Measurements from ENCODE around the gene NMNAT1. TPM values are rescaled to one million over a fixed set of nuclear protein-coding genes. Genes with fewer than 3 reads are reported as not detected.

NMNAT1 gene
- total RNA-seq = 1 to 10 TPM; 4.6 to 4.7 TPM

DNA sequence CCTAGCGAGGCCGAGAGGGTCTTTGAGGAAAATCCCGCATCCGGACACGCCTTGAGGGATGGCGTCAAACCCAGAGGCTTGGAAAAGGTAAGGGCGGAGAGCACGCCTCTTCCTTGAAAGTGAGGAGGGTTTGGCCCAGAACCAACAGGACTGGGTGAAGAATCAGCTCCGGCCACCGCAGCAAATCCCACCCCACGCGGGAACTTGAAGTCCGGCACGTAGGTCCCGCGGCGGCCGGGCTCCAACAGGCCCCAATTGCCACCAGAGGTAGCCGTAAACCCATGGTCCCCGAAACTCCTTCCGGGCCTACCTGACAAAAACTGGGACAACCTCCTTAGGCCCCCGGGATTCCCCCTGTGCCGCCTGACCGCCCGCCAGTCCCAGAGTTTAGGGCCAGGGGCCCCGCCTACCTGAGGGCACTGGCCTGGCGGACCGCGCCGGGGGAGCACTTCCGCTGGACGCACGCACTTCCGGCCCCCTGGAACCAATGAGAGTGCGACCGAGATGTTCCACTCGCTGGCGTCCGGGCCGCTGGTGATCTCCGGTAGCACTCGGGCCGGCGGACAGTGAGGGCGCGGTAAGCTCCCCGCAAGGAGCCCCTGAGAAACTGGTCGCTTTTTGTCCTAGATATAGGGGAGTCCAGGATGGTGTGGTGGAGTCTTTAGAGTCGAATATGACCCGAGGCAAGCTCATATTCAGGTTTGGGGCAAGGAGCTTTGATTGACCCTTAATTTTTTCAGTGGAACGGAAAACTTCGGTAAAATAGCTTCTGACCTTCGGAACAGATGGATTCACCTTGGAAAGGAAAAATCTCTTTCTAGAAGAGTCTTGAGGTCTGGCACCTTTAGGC, at the start of gene NMNAT1, which contains the start of gene LZIC:
Gene NMNAT1 (plus strand): TSS at position 537 of the 850 bp plus-strand sequence. CDS start 28,599 bp downstream, outside the sequence.
Gene LZIC (minus strand): TSS at position 453 of the 850 bp plus-strand sequence. CDS start 6,772 bp downstream, outside the sequence.
- Histone ChIP-seq H3K27ac (peak within 1 kb of the TSS; percentile 72 to 74), H3K4me1 (ENCODE audit: control insufficient read depth in 1 of 2, low read depth in 2 of 2) (peaks cover 16 to 25% of the 10 kb centered on the region in 2 donors), H3K9me3 (no peaks in the 10 kb centered on the region), H3K27me3 (replicated peaks; ENCODE audit: insufficient read depth) (no peaks in the 10 kb centered on the region), H3K36me3 (peaks cover 3% of the 10 kb centered on the region), H3K4me3 (peak within 1 kb of the TSS; percentile 91)
- ATAC-seq (ENCODE audit: insufficient number of reproducible peaks, low FRiP score, low read depth) (peak; percentile 85), DNase-seq (ENCODE audit: low spot score) (peak; percentile 63)
- no peak for TF ChIP-seq CTCF (IDR thresholded peaks at IDR 0.05)

DNA sequence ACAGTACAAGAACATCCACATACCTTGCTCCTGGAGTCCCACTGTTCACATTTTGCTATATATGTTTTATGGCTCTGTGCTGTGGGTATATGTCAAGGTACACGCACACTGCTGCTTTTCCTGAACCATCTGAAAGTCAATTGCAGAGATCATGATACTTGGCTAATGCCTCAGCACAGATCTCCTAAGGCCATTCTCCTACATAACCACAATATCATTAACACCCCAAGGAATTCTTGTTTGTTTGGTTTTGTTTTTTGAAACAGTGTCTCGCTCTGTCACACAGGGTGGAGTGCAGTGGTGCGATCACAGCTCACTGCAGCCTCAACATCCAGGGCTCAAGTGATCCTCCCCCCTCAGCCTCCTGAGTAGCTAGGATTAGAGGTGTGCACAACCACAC, 49.2 kb upstream of the NMNAT1 start:
- Histone ChIP-seq H3K36me3 (no peaks in the 10 kb centered on the region), H3K4me1 (ENCODE audit: control insufficient read depth in 1 of 2, low read depth in 2 of 2) (peaks cover 5 to 11% of the 10 kb centered on the region in 2 donors), H3K4me3 (no peak overlapping the region), H3K27me3 (replicated peaks; ENCODE audit: insufficient read depth) (no peaks in the 10 kb centered on the region), H3K27ac (no peak overlapping the region), H3K9me3 (no peaks in the 10 kb centered on the region)
- ATAC-seq (ENCODE audit: insufficient number of reproducible peaks, low FRiP score, low read depth) (no peak), DNase-seq (ENCODE audit: low spot score) (no peak)
- no peak for TF ChIP-seq CTCF (IDR thresholded peaks at IDR 0.05)

DNA sequence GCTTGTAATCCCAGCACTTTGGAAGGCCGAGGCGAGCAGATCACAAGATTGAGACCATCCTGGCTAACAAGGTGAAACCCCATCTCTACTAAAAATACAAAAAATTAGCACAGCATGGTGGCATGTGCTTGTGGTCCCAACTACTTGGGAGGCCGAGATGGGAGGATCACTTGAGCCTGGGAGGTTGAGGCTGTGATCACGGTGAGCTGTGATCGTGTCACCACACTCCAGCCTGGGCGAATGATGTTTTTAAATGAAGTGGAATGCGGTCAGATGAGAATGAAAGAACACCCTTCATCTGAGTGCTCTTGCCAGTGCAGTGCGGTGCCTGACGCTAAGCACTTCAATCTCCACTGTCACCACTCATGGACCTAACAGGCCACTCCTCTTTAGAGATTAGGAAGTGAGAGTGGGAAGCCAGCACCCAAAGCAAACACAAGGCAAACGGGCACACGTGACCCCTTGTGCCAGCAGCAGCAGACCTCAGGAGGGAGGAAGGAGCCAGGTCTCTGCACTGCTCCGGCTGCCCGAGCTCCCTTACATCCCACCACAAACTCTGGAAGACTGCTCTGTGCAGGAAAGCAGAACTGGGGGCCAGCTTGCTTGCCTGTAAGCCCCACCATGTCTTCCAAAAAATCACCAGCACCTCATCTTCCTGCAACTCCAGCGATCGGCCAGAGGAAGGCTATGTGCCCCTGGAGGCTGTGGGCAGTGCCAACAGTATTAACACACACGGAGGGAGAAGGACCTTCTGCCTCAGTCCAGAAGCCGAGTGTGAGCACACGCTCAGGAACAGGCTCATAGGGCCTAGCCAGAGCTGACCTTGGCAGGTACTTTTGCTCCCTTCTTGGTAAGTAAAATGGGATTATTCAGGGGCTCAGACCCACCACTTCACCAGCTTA, 42.9 kb upstream of the NMNAT1 start:
- DNase-seq (ENCODE audit: low spot score) = no peak
- no peaks in the 10 kb centered on the region for H3K9me3 ChIP-seq
- peak; percentile 21 for TF ChIP-seq CTCF (IDR thresholded peaks at IDR 0.05)
- H3K36me3 ChIP-seq = no peaks in the 10 kb centered on the region
- peaks cover 14 to 33% of the 10 kb centered on the region in 2 donors for H3K4me1 ChIP-seq (ENCODE audit: control insufficient read depth in 1 of 2, low read depth in 2 of 2)
- H3K27ac ChIP-seq = peak overlapping the region; percentile 53 to 59
- ATAC-seq (ENCODE audit: insufficient number of reproducible peaks, low FRiP score, low read depth) = peak; percentile 83
- H3K27me3 ChIP-seq (replicated peaks; ENCODE audit: insufficient read depth) = no peaks in the 10 kb centered on the region
- peak overlapping the region; percentile 62 for H3K4me3 ChIP-seq

DNA sequence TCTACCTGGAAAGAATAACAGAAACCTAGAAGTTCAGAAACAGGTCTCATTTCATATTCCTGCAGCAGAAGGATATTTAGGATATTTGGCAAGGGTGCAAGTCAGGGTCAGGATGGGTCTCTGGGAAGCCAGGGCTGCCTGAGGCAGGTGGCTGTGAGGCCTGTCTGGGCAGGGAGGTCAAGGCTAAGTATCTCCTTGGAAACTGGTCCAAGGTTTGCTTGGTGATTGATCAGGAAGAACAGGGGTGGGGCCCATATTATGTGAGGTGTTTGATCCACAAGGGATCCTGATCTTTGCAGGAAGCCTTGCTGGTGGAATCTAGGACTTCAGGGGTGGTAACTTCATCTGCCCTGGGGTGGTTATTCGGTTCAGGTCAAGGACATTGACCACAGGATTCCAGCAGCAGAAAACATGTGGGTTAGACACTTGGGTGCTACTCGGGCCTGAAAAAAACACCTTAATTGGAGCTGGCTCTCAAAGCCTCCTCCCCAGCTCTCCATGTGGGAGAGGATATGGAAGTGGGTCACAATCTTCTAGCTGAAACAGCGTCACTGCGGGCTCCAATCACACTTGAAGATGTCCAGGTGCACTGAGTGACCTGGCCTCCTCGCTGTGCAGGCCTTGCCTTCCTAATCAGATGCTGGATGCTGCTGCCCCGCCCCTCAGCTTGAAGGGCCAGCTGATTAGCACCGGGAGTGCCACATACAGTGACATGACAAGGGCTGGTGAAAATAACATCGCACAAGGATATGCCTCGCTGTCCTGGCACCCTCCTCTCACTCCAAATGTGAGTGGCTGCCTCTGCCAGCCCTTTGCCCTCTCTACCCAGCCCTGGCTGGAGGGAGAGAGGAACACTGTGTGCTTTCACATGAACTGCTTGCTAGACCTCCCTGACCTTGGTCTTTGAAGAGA, 41.9 kb upstream of the NMNAT1 start:
- DNase-seq (ENCODE audit: low spot score) = no peak
- no peak for ATAC-seq (ENCODE audit: insufficient number of reproducible peaks, low FRiP score, low read depth)
- peak overlapping the region; percentile 62 for H3K4me3 ChIP-seq
- H3K9me3 ChIP-seq = no peaks in the 10 kb centered on the region
- no peak for TF ChIP-seq CTCF (IDR thresholded peaks at IDR 0.05)
- H3K36me3 ChIP-seq = no peaks in the 10 kb centered on the region
- H3K4me1 ChIP-seq (ENCODE audit: control insufficient read depth in 1 of 2, low read depth in 2 of 2) = peaks cover 14 to 33% of the 10 kb centered on the region in 2 donors
- H3K27ac ChIP-seq = peak overlapping the region; percentile 53 to 59
- H3K27me3 ChIP-seq (replicated peaks; ENCODE audit: insufficient read depth) = no peaks in the 10 kb centered on the region
